A549 treated with CORT108297 at 1 μM for 4 hours (cell line): ENCODE results near the gene PRR29. TPM values are rescaled to one million over a fixed set of nuclear protein-coding genes. Genes with fewer than 3 reads are reported as not detected.

ENCODE experiments used
- total RNA-seq: library from RNA; stranded (reverse); fragments of 200-300 nt; extraction: Qiagen RNA extraction; gene quantifications from 5 replicates; pipeline ENCODE4 v1.2.3, GENCODE V29; 2022

Gene PRR29
- 0.47 to 0.95 TPM (median 0.71 TPM) in 5 replicates for total RNA-seq

GRCh38 chr17:63998050-63998720, at the start of gene PRR29:
Gene PRR29 (plus strand): TSS chr17:63998351. CDS start chr17:63998365, 14 bp downstream.

GRCh38 chr17:63972796-63973195, 25.4 kb upstream of the PRR29 start, which contains the start of gene SCN4A:
Gene SCN4A (minus strand): TSS chr17:63972918. CDS start chr17:63972841, 77 bp downstream.

DNA sequence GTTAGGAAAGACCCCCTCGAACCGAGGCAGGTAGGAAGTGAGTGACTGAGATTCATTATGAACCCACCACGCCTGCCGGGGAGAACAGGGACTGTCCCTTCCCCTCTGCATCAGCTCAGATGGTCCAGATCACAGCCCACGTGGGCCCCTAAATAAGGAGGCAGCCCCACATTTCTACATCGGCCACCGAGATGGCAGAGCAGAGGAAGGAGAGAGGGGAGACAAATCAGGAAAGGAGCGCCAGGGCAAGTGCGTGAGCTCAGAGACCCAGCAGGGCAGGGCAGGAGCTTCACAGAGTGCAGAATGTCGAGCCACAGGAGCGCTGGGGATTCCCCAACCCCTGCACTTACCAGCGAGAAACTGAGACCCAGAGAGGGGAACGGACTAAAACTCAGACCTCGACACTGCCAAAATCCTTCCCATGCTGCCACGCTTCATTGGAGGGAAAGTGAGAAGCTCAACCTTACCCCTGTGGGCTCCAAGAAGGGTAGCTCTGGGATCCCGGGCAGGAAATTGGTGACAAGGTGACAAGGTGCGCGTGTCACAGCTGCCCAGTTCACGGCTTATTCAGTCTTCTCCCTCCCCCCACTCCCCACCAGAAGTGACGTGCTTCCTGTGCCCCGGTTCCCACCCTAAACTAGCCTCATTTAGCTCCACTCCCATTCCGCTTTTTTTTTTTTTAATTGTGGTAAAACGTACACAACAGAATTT, 22.1 kb downstream of the PRR29 start, which contains the start of gene ICAM2:
Gene ICAM2 (minus strand): TSS at position 578 of the 711 bp plus-strand sequence. CDS start 13,942 bp downstream, outside the sequence.

Other genes starting within 250 kb of the PRR29 start
- gene CCDC47, start 224.8 kb upstream of the PRR29 start, total RNA-seq: 86.7 to 139 TPM (median 96.1 TPM) in 5 replicates
- gene DDX42, start 224.2 kb upstream of the PRR29 start, total RNA-seq: 89.4 to 111 TPM (median 92.0 TPM) in 5 replicates
- gene PSMC5, start 170.9 kb upstream of the PRR29 start, total RNA-seq: 207 to 250 TPM (median 220 TPM) in 5 replicates
- 56.4 to 67.6 TPM (median 56.9 TPM) in 5 replicates for gene FTSJ3, start 170.7 kb upstream of the PRR29 start, total RNA-seq
- gene SMARCD2, start 155.7 kb upstream of the PRR29 start, total RNA-seq: 54.2 to 65.6 TPM (median 59.7 TPM) in 5 replicates
- not detected in 5 replicates for gene CSH2, start 124.7 kb upstream of the PRR29 start, total RNA-seq
- not detected in 5 replicates for gene GH2, start 116.4 kb upstream of the PRR29 start, total RNA-seq
- gene CSH1, start 101.8 kb upstream of the PRR29 start, total RNA-seq: not detected in 5 replicates
- not detected in 5 replicates for gene CSHL1, start 87.1 kb upstream of the PRR29 start, total RNA-seq
- not detected in 5 replicates for gene GH1, start 79.5 kb upstream of the PRR29 start, total RNA-seq
- 0.10 TPM in 1 of 5 replicates, not detected in the others for gene CD79B, start 66.0 kb upstream of the PRR29 start, total RNA-seq
- gene SCN4A, start 25.4 kb upstream of the PRR29 start, total RNA-seq: 0.02 to 0.06 TPM (median 0.02 TPM) in 5 replicates
- gene ICAM2, start 22.3 kb downstream of the PRR29 start, total RNA-seq: 0.07 to 0.10 TPM in 2 of 5 replicates, not detected in the others
- 3.4 to 4.8 TPM (median 3.9 TPM) in 5 replicates for gene ERN1, start 131.8 kb downstream of the PRR29 start, total RNA-seq